Upper lobe of left lung (tissue), 4 donors: Measurements from ENCODE around the gene SLC22A12.

Source experiments
- POLR2A ChIP-seq, 4 donors: fragments of 450-650 bp; IDR thresholded peaks; one replicate each; pipeline ENCODE4 v1.5.1; 2016 to 2017; ENCODE audit warnings: antibody characterized with exemption in 4 of 4, mild to moderate bottlenecking in 2 of 4
- TF ChIP-seq, protein P1 (sequence below), 6 experiments: fragments of 450-650 bp in 4 of 6; fragments of 200-600 bp in 2 of 6; sonication (generic) in 2 of 6; IDR thresholded peaks; one replicate each; pipeline ENCODE4 v1.5.1; 2016 to 2019; ENCODE audit warnings: antibody characterized with exemption in 6 of 6

DNA sequence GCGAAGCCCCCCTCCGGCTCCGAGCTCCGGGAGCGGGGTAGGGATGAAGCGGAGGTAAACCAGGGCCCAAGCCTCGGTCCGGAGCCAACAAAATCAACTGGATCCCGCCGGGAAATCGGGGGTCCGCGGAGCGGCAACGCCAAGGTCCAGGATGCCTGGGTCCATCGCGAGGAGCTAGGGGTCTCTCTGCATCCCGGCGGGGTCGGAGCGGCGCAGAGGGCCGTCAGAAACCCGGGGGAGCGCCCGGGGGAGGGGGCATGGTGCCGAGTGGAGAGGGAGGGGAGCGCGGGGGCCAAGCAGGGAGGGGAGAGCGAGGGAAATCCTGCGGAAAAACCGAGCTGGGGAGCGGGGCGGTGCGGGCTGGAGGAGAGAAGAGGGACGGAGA lies 51.8 kb downstream of the SLC22A12 start:
- TF ChIP-seq, protein P1, sequence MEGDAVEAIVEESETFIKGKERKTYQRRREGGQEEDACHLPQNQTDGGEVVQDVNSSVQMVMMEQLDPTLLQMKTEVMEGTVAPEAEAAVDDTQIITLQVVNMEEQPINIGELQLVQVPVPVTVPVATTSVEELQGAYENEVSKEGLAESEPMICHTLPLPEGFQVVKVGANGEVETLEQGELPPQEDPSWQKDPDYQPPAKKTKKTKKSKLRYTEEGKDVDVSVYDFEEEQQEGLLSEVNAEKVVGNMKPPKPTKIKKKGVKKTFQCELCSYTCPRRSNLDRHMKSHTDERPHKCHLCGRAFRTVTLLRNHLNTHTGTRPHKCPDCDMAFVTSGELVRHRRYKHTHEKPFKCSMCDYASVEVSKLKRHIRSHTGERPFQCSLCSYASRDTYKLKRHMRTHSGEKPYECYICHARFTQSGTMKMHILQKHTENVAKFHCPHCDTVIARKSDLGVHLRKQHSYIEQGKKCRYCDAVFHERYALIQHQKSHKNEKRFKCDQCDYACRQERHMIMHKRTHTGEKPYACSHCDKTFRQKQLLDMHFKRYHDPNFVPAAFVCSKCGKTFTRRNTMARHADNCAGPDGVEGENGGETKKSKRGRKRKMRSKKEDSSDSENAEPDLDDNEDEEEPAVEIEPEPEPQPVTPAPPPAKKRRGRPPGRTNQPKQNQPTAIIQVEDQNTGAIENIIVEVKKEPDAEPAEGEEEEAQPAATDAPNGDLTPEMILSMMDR (IDR thresholded peaks at IDR 0.05) = no peak
- TF ChIP-seq POLR2A (IDR thresholded peaks at IDR 0.05) = no peak
